Endometrial microvascular endothelial cells (primary cell): ENCODE data around the gene UGGT2. TPM values are rescaled to one million over a fixed set of nuclear protein-coding genes. Genes with fewer than 3 reads are reported as not detected.
"Not testable (repeated sequence)": the region's sequence is repeated elsewhere in the genome, so short reads cannot be mapped to it uniquely, and the experiment has no call there.

Experiments used
- in situ Hi-C: cut with HindIII; loops from 2 replicates; pipeline ENCODE4 v1.10.0; 2017; ENCODE audit warnings: low sequenced_read_pairs, low pct_unique_long_range_greater_than_20kb; ENCODE audit errors: inconsistent ontology term
- total RNA-seq: library from RNA; depleted of rRNA; stranded (reverse); fragments of >200 nt; gene quantifications from one replicate; pipeline ENCODE4 v1.2.3, GENCODE V29; 2015; ENCODE audit errors: inconsistent ontology term

Gene UGGT2
- total RNA-seq, 1 donor from 2014 or later = 12.8 TPM

DNA sequence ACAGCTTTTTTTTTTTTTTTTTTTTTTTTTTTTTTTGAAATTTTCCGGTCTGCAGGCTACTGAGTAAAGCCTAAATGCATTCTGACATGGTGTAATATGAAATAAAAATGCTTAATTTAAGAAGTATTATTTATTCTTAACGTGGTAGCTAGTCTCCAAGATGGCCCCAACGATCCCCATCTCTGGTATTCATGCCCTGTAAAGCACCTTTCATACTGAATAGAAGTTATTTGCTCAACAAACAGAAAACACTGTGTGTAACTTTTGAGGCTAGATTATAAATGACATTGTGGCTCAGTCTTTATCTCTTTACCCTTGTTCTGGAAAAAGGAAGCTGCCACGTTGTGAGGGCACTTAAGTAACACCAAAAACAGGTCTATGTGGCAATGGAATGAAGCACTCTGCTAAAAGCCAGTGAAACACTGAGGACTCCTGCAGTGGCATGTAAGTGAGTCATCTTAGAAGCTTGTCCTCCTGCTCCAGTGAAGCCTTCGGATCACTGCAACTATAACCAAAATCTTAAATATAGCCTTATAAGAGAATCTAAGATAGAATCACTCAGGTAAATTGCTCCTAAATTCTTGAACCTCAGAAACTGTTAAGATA is 128.7 kb downstream of the UGGT2 start:
- in situ Hi-C loops = no loop called here

DNA sequence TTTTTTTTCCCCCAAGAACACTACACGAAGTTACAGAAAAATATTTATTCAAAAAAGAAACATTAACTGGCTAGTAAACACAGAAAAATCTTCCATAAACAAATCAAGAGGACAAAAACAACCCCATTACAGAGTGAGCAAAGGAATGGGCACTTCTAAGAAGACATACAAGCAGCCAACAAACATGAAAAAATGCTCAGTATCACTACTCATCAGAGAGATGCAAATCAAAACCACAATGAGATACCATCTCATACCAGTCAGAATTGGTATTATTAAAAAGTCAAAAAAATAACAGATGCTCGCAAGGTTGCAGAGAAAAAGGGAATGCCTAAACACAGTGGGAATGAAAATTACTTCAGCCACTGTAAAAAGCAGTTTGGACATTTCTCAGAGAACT is 131.7 kb downstream of the UGGT2 start:
- in situ Hi-C loops = no loop called here

DNA sequence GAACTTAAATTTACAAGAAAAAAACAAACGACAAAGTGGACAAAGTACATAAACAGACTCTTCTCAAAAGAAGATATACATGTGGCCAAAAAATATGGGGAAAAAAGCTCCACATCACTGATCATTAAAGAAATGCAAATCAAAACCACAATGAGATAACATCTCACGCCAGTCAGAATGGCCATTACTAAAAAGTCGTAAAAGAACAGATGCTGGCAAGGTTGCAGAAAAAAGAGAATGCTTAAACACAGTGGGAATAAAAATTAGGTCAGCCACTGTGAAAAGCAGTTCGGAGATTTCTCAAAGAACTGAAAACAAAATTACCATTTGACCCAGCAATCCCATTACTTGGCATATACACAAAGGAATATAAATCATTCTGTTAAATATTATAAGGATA is 132.7 kb downstream of the UGGT2 start:
- in situ Hi-C loops = no loop called here

DNA sequence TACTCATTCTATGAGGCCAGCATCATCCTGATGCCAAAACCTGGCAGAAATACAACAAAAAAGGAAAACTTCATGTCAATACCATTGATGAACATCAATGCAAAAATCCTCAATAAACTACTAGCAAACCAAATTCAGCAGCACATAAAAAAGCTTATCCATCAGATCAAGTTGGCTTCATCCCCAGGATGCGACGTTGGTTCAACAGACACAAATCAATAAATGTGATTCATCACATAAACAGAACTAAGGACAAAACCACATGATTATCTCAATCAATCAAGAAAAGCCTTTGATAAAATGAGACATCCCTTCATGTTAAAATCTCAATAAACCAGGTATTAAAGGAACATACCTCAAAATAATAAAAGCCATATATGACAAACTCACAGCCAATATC is 134.3 kb downstream of the UGGT2 start:
- in situ Hi-C loops = no loop called here

DNA sequence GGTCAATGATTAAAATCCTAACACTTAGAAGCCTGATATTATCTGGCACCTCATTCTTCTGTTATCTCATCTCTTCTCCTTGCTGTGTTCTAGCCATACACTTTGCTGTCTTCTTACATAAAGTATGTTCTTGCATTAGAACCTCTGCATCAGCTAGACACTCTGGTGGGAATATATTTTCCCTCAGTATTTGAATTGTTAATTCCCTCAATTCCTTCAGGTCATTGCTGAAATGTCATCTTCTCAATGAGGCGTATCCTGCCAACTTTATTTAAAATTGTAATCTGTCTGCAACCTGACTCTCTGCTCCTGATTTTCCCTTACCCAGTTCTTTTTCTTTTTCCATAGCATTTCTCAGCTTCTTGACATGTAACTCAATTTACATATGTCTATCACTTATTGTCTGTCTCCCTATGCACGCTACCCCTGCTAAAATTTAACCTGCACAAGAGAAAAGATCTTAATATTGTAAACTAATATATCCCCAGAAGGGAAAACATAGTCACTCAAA is 138.2 kb downstream of the UGGT2 start:
- in situ Hi-C loops = no loop called here

DNA sequence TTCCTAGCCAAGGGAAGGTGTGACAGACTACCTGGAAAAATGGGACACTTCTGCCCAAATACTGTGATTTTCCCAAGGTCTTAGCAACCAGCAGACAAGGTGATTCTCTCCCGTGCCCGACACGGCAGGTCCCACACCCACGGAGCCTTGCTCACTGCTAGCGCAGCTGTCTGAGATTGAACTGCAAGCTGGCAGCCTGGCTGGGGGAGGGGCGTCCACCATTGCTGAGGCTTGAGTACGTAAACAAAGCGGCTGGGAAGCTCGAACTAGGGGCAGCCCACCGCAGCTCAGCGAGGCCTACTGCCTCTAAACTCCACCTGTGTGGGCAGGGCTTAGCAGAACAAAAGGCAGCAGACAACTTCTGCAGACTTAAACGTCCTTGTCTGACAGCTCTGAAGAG is 146.2 kb downstream of the UGGT2 start:
- in situ Hi-C loops = no loop called here

DNA sequence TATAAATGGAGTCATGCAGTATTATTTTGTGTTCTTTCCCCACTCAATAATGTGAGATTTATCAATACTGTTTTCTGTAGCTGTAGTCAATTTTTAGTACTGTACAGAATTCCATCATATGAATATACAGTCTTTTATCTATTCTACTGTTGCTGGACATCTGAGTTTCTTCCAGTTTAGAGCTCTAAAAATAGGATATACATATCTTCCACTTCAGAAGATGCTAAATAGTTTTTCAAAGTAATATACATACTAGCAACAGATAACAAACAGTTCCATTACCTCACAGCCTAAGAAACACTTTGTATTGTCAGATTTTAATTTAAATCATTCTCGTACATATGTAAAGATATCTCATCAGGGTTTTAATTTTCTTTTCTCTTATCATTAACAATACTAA is 149.6 kb downstream of the UGGT2 start:
- in situ Hi-C loops = no loop called here

DNA sequence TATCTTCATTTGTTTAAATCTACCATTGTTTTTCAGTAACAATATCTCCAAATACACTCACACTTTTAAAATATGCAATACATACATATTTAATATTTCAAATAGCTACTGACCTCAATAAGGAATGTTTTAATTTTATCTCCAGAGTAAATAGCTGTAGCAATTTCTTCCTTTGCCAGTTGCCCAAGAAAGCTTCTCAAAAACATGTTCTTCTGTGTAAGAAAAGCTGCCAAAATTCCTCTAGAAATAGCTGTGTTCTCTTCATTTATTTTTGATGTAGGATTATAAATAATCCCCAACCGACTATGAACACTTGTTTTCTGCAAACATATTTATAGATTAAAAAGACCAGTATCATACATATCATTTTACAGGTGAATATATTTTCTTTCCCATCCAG is 150.5 kb downstream of the UGGT2 start:
- in situ Hi-C loops = no loop called here

DNA sequence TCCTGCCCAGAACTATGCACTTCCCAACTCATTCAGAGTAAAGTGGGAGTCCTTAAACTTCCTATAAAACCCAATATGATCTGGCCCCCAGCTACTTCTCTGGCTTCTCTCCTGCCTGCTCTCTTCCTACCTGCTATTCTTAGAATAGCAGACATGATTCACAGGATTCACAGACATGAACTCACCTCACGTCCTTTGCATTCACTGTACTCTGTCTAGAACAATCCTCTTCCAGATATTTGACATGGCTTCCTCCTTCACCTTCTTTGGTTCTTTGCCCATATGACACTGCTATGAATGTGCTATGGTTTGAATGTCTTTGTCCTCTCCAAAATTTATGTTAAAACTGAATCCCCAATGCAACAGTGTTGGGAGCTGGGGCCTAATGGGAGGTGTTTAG is 154.9 kb downstream of the UGGT2 start:
- in situ Hi-C loops = no loop called here

DNA sequence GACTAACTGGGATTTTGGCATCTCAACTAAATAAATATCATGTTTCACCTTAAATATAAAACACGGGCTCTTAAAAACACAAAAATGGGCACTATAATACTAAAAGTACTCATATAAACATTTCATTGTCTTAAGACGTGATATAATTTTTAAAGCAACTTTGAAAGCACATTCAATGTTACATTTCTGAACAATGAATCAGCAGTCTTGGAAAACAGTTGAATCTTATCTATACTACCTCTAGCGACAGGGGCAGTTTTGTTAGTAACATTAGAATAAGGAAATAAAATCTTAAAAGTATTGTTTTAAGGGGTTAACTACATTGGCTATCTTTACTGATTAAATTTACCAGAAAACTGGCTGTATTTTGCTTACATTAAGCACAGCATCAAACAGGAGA is 156.9 kb downstream of the UGGT2 start:
- in situ Hi-C loops = no loop called here

DNA sequence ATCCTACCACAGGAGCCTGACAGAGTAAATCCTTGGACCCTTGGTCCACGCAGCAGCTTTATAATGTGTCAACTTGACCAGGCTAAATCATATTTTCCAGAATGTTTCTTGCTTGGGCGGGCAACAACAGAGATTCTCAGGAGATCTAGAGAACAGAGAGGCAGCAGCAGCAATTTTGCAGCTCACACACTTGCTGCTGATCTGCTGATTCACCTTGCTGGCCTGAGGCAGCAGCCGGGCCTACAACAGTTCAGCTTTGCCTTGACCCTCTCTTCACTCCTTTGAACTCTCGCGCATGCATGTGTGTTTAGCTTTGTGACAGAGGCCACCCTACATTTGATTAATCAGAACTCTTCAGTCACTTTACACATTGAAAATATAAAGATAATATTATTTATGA is 159.3 kb downstream of the UGGT2 start:
- in situ Hi-C loops = no loop called here

DNA sequence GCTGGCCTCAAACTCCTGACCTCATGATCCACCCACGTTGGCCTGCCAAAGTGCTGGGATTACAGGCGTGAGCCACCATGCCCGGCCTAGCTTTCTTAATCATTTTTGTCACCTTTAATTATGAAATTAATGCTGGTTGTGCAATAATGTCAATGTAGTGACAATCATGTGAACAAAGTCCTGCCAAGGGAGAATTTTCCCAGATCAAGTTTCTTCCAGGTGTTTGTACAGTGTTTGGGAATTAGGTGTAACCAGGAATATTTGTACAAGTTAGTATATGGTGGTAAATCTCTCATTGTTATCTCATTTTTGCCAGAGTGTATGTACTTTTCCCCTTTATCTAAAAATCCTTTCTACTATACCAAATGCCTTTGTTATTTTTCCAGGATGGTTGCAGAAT is 171.1 kb downstream of the UGGT2 start:
- in situ Hi-C loops = no loop called here

DNA sequence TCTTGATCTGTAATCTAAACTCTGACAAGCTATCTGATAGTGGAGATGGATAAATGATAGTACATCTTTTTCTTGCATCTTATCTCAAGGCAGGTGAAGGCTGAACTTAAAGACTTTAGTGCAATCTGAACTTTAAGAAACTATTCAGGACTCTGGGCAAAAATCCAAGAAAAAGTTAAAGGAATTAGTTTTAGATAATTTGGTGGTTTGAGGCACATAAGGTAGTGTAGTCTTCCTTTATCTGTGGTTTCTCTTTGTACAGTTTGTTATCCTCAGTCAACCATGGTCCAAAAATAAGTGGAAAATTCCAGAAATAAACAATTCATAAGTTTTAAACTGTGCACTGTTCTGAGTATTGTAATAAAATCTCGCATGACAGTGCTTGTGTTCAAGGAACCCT is 172.9 kb downstream of the UGGT2 start:
- in situ Hi-C loops = no loop called here

DNA sequence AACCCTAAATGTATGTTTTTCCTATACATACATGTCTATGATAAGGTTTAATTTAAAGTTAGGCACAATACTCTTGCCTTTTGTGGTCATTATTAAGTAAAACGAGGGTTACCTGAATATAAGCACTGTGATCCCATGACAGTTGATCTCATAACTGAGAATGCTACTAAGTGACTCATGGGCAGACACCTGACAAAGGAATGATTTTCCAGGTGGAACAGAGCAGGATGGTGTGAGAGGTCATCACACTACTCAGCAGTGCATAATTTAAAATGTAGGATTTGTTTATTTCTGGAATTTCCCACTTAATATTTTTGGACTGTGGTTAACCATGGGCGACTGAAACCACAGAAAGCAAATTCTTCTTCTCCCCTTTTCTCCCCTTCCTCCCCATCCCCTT is 178.9 kb downstream of the UGGT2 start:
- in situ Hi-C loops = no loop called here

DNA sequence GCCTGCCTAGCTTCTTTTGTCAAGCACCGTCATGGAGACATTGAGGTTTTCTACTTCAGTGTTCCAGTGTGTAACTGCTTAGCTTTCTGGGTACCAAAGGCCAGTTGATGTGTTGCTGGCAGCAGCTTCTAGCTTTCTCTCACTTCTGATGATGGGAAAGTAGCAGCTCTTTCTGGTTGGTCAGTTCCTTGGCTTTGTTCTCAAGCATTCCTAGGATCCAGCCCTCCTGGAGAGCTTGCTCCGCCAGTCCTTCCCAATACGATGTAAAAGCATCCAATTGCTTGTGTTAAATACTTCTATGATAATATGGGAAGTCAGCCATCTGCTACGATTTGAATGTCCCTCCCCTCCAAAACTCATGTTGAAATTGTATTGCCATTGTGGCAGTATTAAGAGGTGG is 182.8 kb downstream of the UGGT2 start:
- in situ Hi-C loops = no loop called here

DNA sequence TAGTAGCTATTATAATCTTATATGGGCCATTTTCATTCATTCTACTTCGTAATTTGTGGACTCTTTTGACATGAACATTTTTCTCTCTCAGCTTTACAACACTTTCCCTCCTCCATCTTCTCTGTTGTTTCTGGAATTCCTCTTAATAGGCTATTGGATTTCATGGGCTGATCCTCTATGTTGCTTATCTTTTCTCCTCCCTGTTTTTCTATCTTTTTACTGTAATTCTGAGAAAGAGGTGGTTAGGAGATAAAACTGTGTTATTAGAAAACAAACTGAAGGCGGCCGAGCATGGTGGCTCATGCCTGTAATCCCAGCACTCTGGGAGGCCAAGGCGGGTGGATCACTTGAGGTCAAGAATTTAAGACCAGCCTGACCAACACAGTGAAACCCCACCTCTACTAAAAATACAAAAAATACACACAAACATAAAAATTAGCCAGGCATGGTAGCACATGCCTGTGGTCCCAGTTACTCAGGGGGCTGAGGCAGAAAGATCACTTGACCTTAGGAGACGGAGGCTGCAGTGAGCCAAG is 188.1 kb downstream of the UGGT2 start:
- in situ Hi-C loops = no loop called here

DNA sequence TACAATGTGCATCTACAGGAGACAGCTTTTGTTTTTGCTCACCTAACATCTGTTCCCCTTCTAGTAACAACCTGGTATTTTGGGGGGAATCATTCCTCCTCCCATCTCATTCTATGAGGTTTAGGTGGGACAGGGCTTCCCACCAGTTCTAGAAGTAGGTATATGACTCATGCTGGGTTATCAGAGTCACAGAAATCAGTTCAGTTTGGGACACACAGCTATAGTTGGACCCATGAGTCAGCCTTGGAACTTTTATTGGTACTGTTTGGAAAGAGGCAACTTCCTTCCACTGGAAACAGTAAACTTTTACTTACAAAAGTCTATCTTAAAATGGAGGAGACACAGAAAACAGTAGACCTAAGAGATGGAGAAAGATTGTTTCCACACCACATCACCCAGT is 190.8 kb downstream of the UGGT2 start:
- in situ Hi-C loops = no loop called here

DNA sequence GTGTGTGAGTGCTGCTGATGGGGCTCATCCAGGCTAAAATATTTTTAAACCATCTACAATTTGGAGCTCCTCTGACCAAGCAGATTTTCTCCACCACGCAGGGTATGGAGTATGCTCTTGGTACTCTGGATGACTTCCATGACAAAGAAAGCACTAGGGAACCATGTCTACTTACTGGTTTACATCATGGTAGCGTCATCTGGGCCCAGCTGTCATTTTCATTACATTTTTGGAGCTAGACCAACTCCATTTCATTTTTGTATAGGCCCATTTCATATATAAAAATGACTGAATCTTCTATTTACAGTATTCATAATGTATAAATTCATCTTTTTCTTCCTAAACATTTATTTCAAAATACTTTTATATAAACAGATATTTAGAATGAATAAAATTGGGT is 191.9 kb downstream of the UGGT2 start:
- in situ Hi-C loops = no loop called here

DNA sequence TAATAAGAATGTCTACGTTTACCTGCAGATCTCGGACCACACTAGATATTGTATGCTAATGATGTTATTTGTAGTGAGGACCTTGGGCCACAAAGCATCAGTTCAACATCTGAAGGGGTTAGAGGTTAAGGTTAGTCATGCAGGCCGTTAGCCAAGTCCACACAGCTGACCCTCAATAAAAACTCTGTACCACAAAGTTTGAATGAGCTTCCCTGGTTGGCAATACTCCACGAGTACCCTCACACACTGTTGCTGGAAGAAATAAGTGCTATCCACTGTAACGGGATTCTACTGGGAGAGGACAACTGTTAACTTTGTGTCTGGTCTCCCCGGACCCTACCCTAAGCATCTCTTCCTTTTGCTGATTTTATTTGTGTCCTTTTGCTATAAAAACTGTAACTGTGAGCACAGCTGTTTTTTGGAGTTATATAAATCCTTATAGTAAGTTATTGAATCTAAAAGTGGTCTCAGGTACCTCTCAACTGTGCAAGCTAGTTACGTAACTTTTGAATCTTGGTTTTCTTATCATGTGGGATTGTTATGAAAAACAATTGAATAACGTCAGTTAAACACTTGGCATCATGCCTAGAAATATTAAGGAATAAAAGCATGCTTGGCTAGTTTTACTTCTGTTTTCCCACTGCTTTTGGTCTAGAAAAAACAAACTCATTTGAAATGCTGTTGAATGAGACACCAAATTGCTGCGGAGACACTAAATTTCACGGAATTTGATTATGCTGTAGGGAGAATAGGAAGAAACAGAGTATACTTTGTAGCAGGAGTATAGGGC is 194.7 kb downstream of the UGGT2 start:
- in situ Hi-C loops = no loop called here

DNA sequence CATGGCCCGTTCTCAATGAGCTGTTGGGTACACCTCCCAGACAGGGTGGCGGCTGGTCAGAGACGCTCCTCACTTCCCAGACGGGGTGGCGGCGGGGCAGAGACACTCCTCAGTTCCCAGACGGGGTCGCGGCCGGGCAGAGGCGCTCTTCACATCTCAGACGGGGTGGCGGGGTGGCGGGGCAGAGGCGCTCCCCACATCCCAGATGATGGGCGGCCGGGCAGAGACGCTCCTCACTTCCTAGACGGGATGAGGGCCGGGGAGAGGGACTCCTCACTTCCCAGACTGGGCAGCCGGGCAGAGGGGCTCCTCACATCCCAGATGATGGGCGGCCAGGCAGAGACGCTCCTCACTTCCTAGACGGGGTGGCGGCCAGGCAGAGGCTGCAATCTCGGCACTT is 207.5 kb downstream of the UGGT2 start:
- in situ Hi-C loops = not testable (repeated sequence)
